K562 (cell line): ENCODE results near the gene CPED1. TPM values are rescaled to one million over a fixed set of nuclear protein-coding genes. Genes with fewer than 3 reads are reported as not detected.
A peak's percentile ranks its signal among the peaks of the same experiment; 100 is the strongest.

Source experiments
- CTBP1 ChIP-seq: fragments of 450-650 bp; IDR thresholded peaks from 2 replicates; pipeline ENCODE4 v1.6.1; 2016; ENCODE audit warnings: borderline replicate concordance
- FOXA3 ChIP-seq, 2 experiments: fragments of 450-650 bp in 1 of 2; sonication (generic) in 1 of 2; formaldehyde crosslinking; IDR thresholded peaks in 1 of 2; conservative IDR thresholded peaks in 1 of 2; 2 replicates each; pipeline versions ENCODE4 v1.4.0 to v1.8.0; 2020 to 2022; ENCODE audit warnings: mild to moderate bottlenecking in 2 of 2, missing genetic modification reagents in 1 of 2
- KAT7 ChIP-seq: sonication (generic); formaldehyde crosslinking; IDR thresholded peaks from 2 replicates; pipeline ENCODE4 v1.8.0; 2022; ENCODE audit warnings: missing genetic modification reagents, mild to moderate bottlenecking, borderline replicate concordance
- KDM5B ChIP-seq: fragments of 200-600 bp; sonication (generic); IDR thresholded peaks from 2 replicates; pipeline ENCODE4 v1.6.1; 2012; ENCODE audit warnings: low read depth, mild to moderate bottlenecking, moderate library complexity, low read length, control low read depth, inconsistent platforms; ENCODE audit not compliant: insufficient replicate concordance
- MTA1 ChIP-seq: fragments of 450-650 bp; IDR thresholded peaks from 2 replicates; pipeline ENCODE4 v1.6.1; 2017; ENCODE audit warnings: borderline replicate concordance
- NCOR1 ChIP-seq: fragments of 450-650 bp; IDR thresholded peaks from 2 replicates; pipeline ENCODE4 v1.6.1; 2016; ENCODE audit warnings: mild to moderate bottlenecking, moderate library complexity
- NFIC ChIP-seq: fragments of 450-650 bp; IDR thresholded peaks from 2 replicates; pipeline ENCODE4 v1.6.1; 2017; ENCODE audit warnings: mild to moderate bottlenecking, inconsistent platforms
- PHB ChIP-seq: fragments of 250-450 bp; sonication (Bioruptor Pico); IDR thresholded peaks from 2 replicates; pipeline ENCODE4 v1.5.0; 2021
- PHB2 ChIP-seq: fragments of 450-650 bp; IDR thresholded peaks from 2 replicates; pipeline ENCODE4 v1.6.1; 2017; ENCODE audit warnings: low read depth
- PHF20 ChIP-seq: fragments of 450-650 bp; IDR thresholded peaks from 2 replicates; pipeline ENCODE4 v1.6.1; 2018; ENCODE audit not compliant: partially characterized antibody
- RFX7 ChIP-seq: fragments of 250-450 bp; sonication (Bioruptor Pico); IDR thresholded peaks from 2 replicates; pipeline ENCODE4 v1.5.1; 2021; ENCODE audit warnings: mild to moderate bottlenecking
- SIRT6 ChIP-seq: IDR thresholded peaks from one replicate; pipeline ENCODE4 v1.6.1; 2012; ENCODE audit warnings: low read depth, mild to moderate bottlenecking, control low read depth, inconsistent platforms, low read length, moderate library complexity
- SMAD4 ChIP-seq: fragments of 250-450 bp; sonication (Bioruptor Pico); conservative IDR thresholded peaks from 2 replicates; pipeline ENCODE4 v1.8.0; 2021; ENCODE audit warnings: inconsistent platforms, mild to moderate bottlenecking, moderate library complexity
- SMARCA4 ChIP-seq: fragments of 450-650 bp; IDR thresholded peaks from 2 replicates; pipeline ENCODE4 v1.6.1; 2016
- SMARCC2 ChIP-seq: fragments of 450-650 bp; IDR thresholded peaks from 2 replicates; pipeline ENCODE4 v1.6.1; 2017; ENCODE audit warnings: antibody characterized with exemption, moderate library complexity, mild to moderate bottlenecking, low read depth
- SMC3 ChIP-seq: conservative IDR thresholded peaks from 2 replicates; pipeline ENCODE4 v1.6.1; 2011; ENCODE audit warnings: low read depth, low read length, improper control_type of control experiment; ENCODE audit not compliant: insufficient read depth
- SOX6 ChIP-seq: fragments of 450-650 bp; IDR thresholded peaks from 2 replicates; pipeline ENCODE4 v1.6.1; 2014; ENCODE audit warnings: mild to moderate bottlenecking
- SP2 ChIP-seq: IDR thresholded peaks from 2 replicates; pipeline ENCODE4 v1.6.1; 2011; ENCODE audit warnings: mild to moderate bottlenecking, low read depth, low read length, moderate library complexity; ENCODE audit not compliant: poor library complexity, severe bottlenecking; ENCODE audit errors: extremely low read depth
- ZNF23 ChIP-seq: fragments of 250-450 bp; sonication (Bioruptor Pico); IDR thresholded peaks from 2 replicates; pipeline ENCODE4 v1.4.0; 2020; ENCODE audit warnings: mild to moderate bottlenecking
- polyA plus RNA-seq, 8 experiments: library from polyadenylated mRNA; depleted of rRNA in 4 of 8; stranded (reverse) in 5 of 8; unstranded in 3 of 8; fragments of >200 nt; fragmentation: Nextera tagmentation in 2 of 8; fragmentation: Illumina TruSeq in 1 of 8; extraction: Ambion mirVana in 2 of 8; extraction: Trizol in 1 of 8; gene quantifications; 2 replicates each; pipeline versions ENCODE4 v1.2.1 to v1.2.3, GENCODE V29; 2011 to 2014; ENCODE audit warnings: inconsistent platforms in 1 of 8, missing spikeins in 1 of 8
- total RNA-seq, 7 experiments: library from RNA; depleted of rRNA in 6 of 7; stranded (reverse); fragments of >200 nt in 6 of 7; fragmentation: Illumina TruSeq in 2 of 7; extraction: Trizol in 2 of 7; gene quantifications; 2 replicates each; pipeline versions ENCODE4 v1.2.1 to v1.2.3, GENCODE V29; 2011 to 2021; ENCODE audit warnings: low replicate concordance in 1 of 7
- TF ChIP-seq, protein P1 (sequence below): fragments of 250-450 bp; sonication (Bioruptor Pico); IDR thresholded peaks from 2 replicates; pipeline ENCODE4 v1.4.0; 2020; ENCODE audit warnings: mild to moderate bottlenecking
- TF ChIP-seq, protein P2 (sequence below): fragments of 450-650 bp; IDR thresholded peaks from 2 replicates; pipeline ENCODE4 v1.6.1; 2016; ENCODE audit warnings: antibody characterized with exemption
- TF ChIP-seq, protein P3 (sequence below): IDR thresholded peaks from 2 replicates; pipeline ENCODE4 v1.6.1; 2011; ENCODE audit not compliant: insufficient read length; ENCODE audit errors: extremely low read depth
- TF ChIP-seq, protein P4 (sequence below): fragments of 450-650 bp; formaldehyde crosslinking; IDR thresholded peaks from 2 replicates; pipeline ENCODE4 v1.4.0; 2020; ENCODE audit warnings: mild to moderate bottlenecking, mixed read lengths
- TF ChIP-seq, protein P5 (sequence below): fragments of 250-450 bp; sonication (Bioruptor Pico); IDR thresholded peaks from 2 replicates; pipeline ENCODE4 v1.5.1; 2021; ENCODE audit warnings: mild to moderate bottlenecking

Gene CPED1
- total and polyA plus RNA-seq, 9 of the 15 experiments (the other 6 are each of a cell fraction or from before 2014, with no cell fraction given), result 195 to 393 (median 290) TPM

DNA sequence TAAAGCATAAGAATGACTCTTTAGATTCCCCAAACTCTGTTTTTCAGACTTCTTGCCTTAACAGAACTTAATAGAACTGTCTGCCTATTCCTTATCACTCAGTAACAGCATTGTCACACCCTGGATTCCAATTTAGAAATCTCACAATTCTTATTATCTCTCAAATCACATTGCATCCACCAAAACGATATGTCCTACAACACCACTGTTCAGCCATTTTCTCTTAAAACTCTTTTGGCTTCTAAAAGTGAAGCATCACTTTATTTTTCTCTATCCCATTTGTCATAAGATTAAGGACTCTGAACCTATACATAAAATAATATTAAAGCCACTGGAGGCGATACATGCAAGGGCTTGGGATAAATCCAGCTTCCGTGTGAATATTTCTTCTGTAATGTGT lies 1.2 kb upstream of the CPED1 start (continued):
- TF ChIP-seq SMARCC2 (peak; percentile 63; the same call in 1 of the 2 replicates), PHB2 (0 out of 2 replicates have a peak, but pooled peaks have one; percentile 31), FOXA3 (CRISPR knock-in tag; conservative IDR thresholded peaks at IDR 0.05 in 1 of 2, IDR thresholded peaks at IDR 0.05 in 1 of 2) (0 out of 4 replicates have a peak, but pooled peaks of 1 of the 2 experiments have one; percentile 28), ZNF23 (no peak), CTBP1 (no peak), SOX6 (peak; percentile 47), PHF20 (no peak), PHB (no peak), KDM5B (no peak), SMARCA4 (peak; percentile 65), SP2 (no peak), SIRT6 (no peak), SMC3 (no peak), NCOR1 (peak; percentile 83), NFIC (peak; percentile 27; the same call in 1 of the 2 replicates), MTA1 (peak; percentile 58; the same call in 1 of the 2 replicates), SMAD4 (CRISPR knock-in tag) (peak; percentile 69; the same call in 1 of the 2 replicates), RFX7 (no peak), KAT7 (CRISPR knock-in tag) (no peak)
- TF ChIP-seq, protein P1, sequence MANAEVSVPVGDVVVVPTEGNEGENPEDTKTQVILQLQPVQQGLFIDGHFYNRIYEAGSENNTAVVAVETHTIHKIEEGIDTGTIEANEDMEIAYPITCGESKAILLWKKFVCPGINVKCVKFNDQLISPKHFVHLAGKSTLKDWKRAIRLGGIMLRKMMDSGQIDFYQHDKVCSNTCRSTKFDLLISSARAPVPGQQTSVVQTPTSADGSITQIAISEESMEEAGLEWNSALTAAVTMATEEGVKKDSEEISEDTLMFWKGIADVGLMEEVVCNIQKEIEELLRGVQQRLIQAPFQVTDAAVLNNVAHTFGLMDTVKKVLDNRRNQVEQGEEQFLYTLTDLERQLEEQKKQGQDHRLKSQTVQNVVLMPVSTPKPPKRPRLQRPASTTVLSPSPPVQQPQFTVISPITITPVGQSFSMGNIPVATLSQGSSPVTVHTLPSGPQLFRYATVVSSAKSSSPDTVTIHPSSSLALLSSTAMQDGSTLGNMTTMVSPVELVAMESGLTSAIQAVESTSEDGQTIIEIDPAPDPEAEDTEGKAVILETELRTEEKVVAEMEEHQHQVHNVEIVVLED, result no peak
- TF ChIP-seq, protein P2, sequence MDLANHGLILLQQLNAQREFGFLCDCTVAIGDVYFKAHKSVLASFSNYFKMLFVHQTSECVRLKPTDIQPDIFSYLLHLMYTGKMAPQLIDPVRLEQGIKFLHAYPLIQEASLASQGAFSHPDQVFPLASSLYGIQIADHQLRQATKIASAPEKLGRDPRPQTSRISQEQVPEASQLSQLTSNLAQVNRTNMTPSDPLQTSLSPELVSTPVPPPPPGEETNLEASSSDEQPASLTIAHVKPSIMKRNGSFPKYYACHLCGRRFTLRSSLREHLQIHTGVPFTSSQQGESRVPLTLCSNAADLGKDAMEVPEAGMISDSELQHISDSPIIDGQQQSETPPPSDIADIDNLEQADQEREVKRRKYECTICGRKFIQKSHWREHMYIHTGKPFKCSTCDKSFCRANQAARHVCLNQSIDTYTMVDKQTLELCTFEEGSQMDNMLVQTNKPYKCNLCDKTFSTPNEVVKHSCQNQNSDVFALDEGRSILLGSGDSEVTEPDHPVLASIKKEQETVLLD, result peak; percentile 43; the same call in 1 of the 2 replicates
- TF ChIP-seq, protein P3, sequence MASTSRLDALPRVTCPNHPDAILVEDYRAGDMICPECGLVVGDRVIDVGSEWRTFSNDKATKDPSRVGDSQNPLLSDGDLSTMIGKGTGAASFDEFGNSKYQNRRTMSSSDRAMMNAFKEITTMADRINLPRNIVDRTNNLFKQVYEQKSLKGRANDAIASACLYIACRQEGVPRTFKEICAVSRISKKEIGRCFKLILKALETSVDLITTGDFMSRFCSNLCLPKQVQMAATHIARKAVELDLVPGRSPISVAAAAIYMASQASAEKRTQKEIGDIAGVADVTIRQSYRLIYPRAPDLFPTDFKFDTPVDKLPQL, result no peak
- TF ChIP-seq, protein P4, sequence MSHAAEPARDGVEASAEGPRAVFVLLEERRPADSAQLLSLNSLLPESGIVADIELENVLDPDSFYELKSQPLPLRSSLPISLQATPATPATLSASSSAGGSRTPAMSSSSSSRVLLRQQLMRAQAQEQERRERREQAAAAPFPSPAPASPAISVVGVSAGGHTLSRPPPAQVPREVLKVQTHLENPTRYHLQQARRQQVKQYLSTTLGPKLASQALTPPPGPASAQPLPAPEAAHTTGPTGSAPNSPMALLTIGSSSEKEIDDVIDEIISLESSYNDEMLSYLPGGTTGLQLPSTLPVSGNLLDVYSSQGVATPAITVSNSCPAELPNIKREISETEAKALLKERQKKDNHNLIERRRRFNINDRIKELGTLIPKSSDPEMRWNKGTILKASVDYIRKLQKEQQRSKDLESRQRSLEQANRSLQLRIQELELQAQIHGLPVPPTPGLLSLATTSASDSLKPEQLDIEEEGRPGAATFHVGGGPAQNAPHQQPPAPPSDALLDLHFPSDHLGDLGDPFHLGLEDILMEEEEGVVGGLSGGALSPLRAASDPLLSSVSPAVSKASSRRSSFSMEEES (CRISPR knock-in tag), result no peak
- TF ChIP-seq, protein P5, sequence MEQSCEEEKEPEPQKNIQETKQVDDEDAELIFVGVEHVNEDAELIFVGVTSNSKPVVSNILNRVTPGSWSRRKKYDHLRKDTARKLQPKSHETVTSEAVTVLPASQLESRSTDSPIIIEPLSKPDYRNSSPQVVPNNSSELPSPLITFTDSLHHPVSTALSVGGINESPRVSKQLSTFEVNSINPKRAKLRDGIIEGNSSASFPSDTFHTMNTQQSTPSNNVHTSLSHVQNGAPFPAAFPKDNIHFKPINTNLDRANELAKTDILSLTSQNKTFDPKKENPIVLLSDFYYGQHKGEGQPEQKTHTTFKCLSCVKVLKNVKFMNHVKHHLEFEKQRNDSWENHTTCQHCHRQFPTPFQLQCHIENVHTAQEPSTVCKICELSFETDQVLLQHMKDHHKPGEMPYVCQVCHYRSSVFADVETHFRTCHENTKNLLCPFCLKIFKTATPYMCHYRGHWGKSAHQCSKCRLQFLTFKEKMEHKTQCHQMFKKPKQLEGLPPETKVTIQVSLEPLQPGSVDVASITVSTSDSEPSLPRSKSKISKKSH (CRISPR knock-in tag), result no peak
